GM23338 (cell line): Measurements from ENCODE around the gene DOCK1. TPM values are rescaled to one million over a fixed set of nuclear protein-coding genes. Genes with fewer than 3 reads are reported as not detected.

Source experiments
- ATAC-seq: fragments of 200-7000 bp; cut with Tn5 transposase; 3 replicates; pipeline ENCODE4 v1.9.1; 2020
- DNase-seq: peaks from one replicate; pipeline ENCODE4 v3.0.0-alpha.2; 2015; ENCODE audit warnings: low spot score
- H2AFZ ChIP-seq: fragments of 200-600 bp; sonication (generic); 2 replicates; pipeline ENCODE4 v1.8.0; 2016; ENCODE audit warnings: antibody characterized with exemption, mild to moderate bottlenecking, moderate library complexity
- H3F3A ChIP-seq: fragments of 200-600 bp; sonication (generic); replicated peaks from 2 replicates; pipeline ENCODE4 v1.8.0; 2017; ENCODE audit warnings: antibody characterized with exemption, mixed run types, low read depth
- H3K27ac ChIP-seq: fragments of 200-600 bp; sonication (generic); 2 replicates; pipeline ENCODE4 v1.6.1; 2016; ENCODE audit warnings: low read depth
- H3K27me3 ChIP-seq: fragments of 200-600 bp; sonication (generic); 2 replicates; pipeline ENCODE4 v1.8.0; 2016; ENCODE audit warnings: mild to moderate bottlenecking, mixed run types, moderate library complexity; ENCODE audit not compliant: insufficient read depth
- H3K36me3 ChIP-seq: fragments of 200-600 bp; sonication (generic); 2 replicates; pipeline ENCODE4 v1.8.0; 2016; ENCODE audit warnings: mild to moderate bottlenecking; ENCODE audit not compliant: insufficient read depth
- H3K4me1 ChIP-seq: fragments of 200-600 bp; sonication (generic); 2 replicates; pipeline ENCODE4 v1.8.0; 2016; ENCODE audit warnings: mild to moderate bottlenecking, moderate library complexity; ENCODE audit not compliant: insufficient read depth
- H3K4me2 ChIP-seq: fragments of 200-600 bp; sonication (generic); 2 replicates; pipeline ENCODE4 v1.7.1; 2017; ENCODE audit warnings: mixed run types
- H3K4me3 ChIP-seq: fragments of 200-600 bp; sonication (generic); 2 replicates; pipeline ENCODE4 v1.6.1; 2016; ENCODE audit warnings: mixed run types
- H3K79me2 ChIP-seq: fragments of 200-600 bp; sonication (generic); replicated peaks from 2 replicates; pipeline ENCODE4 v1.8.0; 2017; ENCODE audit warnings: mild to moderate bottlenecking; ENCODE audit not compliant: insufficient read depth
- H3K9me2 ChIP-seq: fragments of 200-600 bp; sonication (generic); 2 replicates; pipeline ENCODE4 v1.8.0; 2017; ENCODE audit not compliant: insufficient read depth
- H4K20me1 ChIP-seq: fragments of 200-600 bp; sonication (generic); replicated peaks from 2 replicates; pipeline ENCODE4 v1.8.0; 2017; ENCODE audit warnings: mild to moderate bottlenecking; ENCODE audit not compliant: insufficient read depth
- H3K27ac Mint-ChIP-seq: 2 replicates; pipeline ENCODE4 v1.8.0; 2020; ENCODE audit warnings: inconsistent platforms, mild to moderate bottlenecking, moderate library complexity, mixed read lengths
- H3K27me3 Mint-ChIP-seq: 3 replicates; pipeline ENCODE4 v1.8.0; 2022; ENCODE audit warnings: low read depth, mild to moderate bottlenecking, moderate library complexity, mixed read lengths, inconsistent platforms; ENCODE audit not compliant: insufficient read depth, poor library complexity
- H3K36me3 Mint-ChIP-seq: 3 replicates; pipeline ENCODE4 v1.8.0; 2021; ENCODE audit warnings: low read depth, mild to moderate bottlenecking, inconsistent platforms, moderate library complexity, mixed read lengths
- H3K4me1 Mint-ChIP-seq: 3 replicates; pipeline ENCODE4 v1.8.0; 2020; ENCODE audit warnings: mild to moderate bottlenecking, inconsistent platforms, mixed read lengths
- H3K4me3 Mint-ChIP-seq: 3 replicates; pipeline ENCODE4 v1.8.0; 2021; ENCODE audit warnings: moderate library complexity, mild to moderate bottlenecking, inconsistent platforms, mixed read lengths
- H3K9me3 Mint-ChIP-seq: 3 replicates; pipeline ENCODE4 v1.8.0; 2020; ENCODE audit warnings: moderate library complexity, mild to moderate bottlenecking, inconsistent platforms, mixed read lengths
- CREB1 ChIP-seq: fragments of 250-450 bp; sonication (Bioruptor Pico); IDR thresholded peaks from 2 replicates; pipeline ENCODE4 v1.5.0; 2020; ENCODE audit warnings: low read depth, mild to moderate bottlenecking, moderate library complexity
- CTCF ChIP-seq, 2 experiments: fragments of 200-600 bp in 1 of 2; sonication (generic) in 1 of 2; conservative IDR thresholded peaks; 2 replicates each; pipeline versions ENCODE4 v1.5.1 to v1.6.1; 2016 to 2017; ENCODE audit warnings: antibody characterized with exemption in 2 of 2, low read depth in 2 of 2, mild to moderate bottlenecking in 2 of 2, moderate library complexity in 1 of 2
- EZH2 ChIP-seq: fragments of 200-600 bp; sonication (generic); IDR thresholded peaks from one replicate; pipeline ENCODE4 v1.8.0; 2017; ENCODE audit warnings: antibody characterized with exemption, mild to moderate bottlenecking, low read depth; ENCODE audit not compliant: unreplicated experiment
- EZH2phosphoT487 ChIP-seq: fragments of 200-600 bp; sonication (generic); IDR thresholded peaks from one replicate; pipeline ENCODE4 v1.8.1; 2018; ENCODE audit warnings: antibody characterized with exemption; ENCODE audit not compliant: unreplicated experiment
- JUNB ChIP-seq: IDR thresholded peaks from one replicate; pipeline ENCODE4 v1.6.1; 2016; ENCODE audit warnings: antibody characterized with exemption; ENCODE audit not compliant: unreplicated experiment
- NANOG ChIP-seq: IDR thresholded peaks from 2 replicates; pipeline ENCODE4 v1.6.1; 2016; ENCODE audit warnings: antibody characterized with exemption, borderline replicate concordance
- POLR2AphosphoS5 ChIP-seq: IDR thresholded peaks from 2 replicates; pipeline ENCODE4 v1.6.1; 2016; ENCODE audit warnings: antibody characterized with exemption, low read depth
- STAT1 ChIP-seq: IDR thresholded peaks from one replicate; pipeline ENCODE4 v1.6.1; 2016; ENCODE audit warnings: antibody characterized with exemption; ENCODE audit not compliant: unreplicated experiment
- ZNF114 ChIP-seq: fragments of 250-450 bp; sonication (Bioruptor Pico); IDR thresholded peaks from 2 replicates; pipeline ENCODE4 v1.5.0; 2020; ENCODE audit warnings: mild to moderate bottlenecking, moderate library complexity
- ZNF331 ChIP-seq: fragments of 250-450 bp; sonication (Bioruptor Pico); IDR thresholded peaks from 2 replicates; pipeline ENCODE4 v1.5.0; 2020; ENCODE audit warnings: low read depth, mild to moderate bottlenecking, moderate library complexity
- ZNF462 ChIP-seq: fragments of 250-450 bp; sonication (Bioruptor Pico); IDR thresholded peaks from 2 replicates; pipeline ENCODE4 v1.5.0; 2020; ENCODE audit warnings: mild to moderate bottlenecking, moderate library complexity
- polyA plus RNA-seq: library from polyadenylated mRNA; unstranded; fragments of >200 nt; fragmentation: Nextera tagmentation; extraction: Ambion mirVana; gene quantifications from 2 replicates; pipeline ENCODE4 v1.2.1, GENCODE V29; 2016
- total RNA-seq: library from RNA; depleted of rRNA; stranded (reverse); fragments of >200 nt; shearing (Covaris generic); gene quantifications from 2 replicates; pipeline ENCODE4 v1.2.3, GENCODE V29; 2014

DOCK1 gene
- total and polyA plus RNA-seq, 2 experiments from 2014 or later: 13.2 to 55.3 TPM

- no peak for TF ChIP-seq ZNF462 (CRISPR knock-in tag)
- TF ChIP-seq NANOG: no peak
- TF ChIP-seq EZH2: no peak
- TF ChIP-seq JUNB: no peak
- TF ChIP-seq STAT1: no peak
- TF ChIP-seq POLR2AphosphoS5: no peak
- TF ChIP-seq CTCF (conservative IDR thresholded peaks at IDR 0.05; ENCODE audit: low read depth in 2 of 2): no peak
- no peak for TF ChIP-seq CREB1 (CRISPR knock-in tag)
- TF ChIP-seq EZH2phosphoT487: no peak
These were observed 398.5 kb downstream of the DOCK1 start (continued) for GRCh38 chr10:127303746-127304145.

- H3K36me3 Mint-ChIP-seq: no peaks in the 10 kb centered on the region
- H4K20me1 ChIP-seq: no peaks in the 10 kb centered on the region
- H3K27me3 ChIP-seq: no peaks in the 10 kb centered on the region
- peaks cover 10% of the 10 kb centered on the region; the same call in 1 of the 2 replicates for H3K4me1 ChIP-seq
- no peak overlapping the region for H3K4me3 Mint-ChIP-seq
- H3K9me2 ChIP-seq: no peaks in the 10 kb centered on the region
- no peaks in the 10 kb centered on the region; the same call in 2 of the 3 replicates for H3K9me3 Mint-ChIP-seq
- H3K27me3 Mint-ChIP-seq: peaks cover 3% of the 10 kb centered on the region
- H3K4me1 Mint-ChIP-seq: peaks cover 29% of the 10 kb centered on the region
- DNase-seq (no peak), ATAC-seq (no peak)
- H3K79me2 ChIP-seq: no peaks in the 10 kb centered on the region
- H2AFZ ChIP-seq: no peak overlapping the region
- H3K4me2 ChIP-seq: no peak overlapping the region
- no peaks in the 10 kb centered on the region for H3K36me3 ChIP-seq
- no peak overlapping the region for H3K4me3 ChIP-seq
- no peaks in the 10 kb centered on the region for H3F3A ChIP-seq
- no peak overlapping the region for H3K27ac ChIP-seq
- peak overlapping the region; percentile 50; the same call in 1 of the 2 replicates for H3K27ac Mint-ChIP-seq
- TF ChIP-seq JUNB: no peak
- TF ChIP-seq NANOG: no peak
- TF ChIP-seq EZH2phosphoT487: no peak
- TF ChIP-seq STAT1: no peak
- no peak for TF ChIP-seq ZNF114 (CRISPR knock-in tag)
- TF ChIP-seq ZNF331: no peak
- no peak for TF ChIP-seq POLR2AphosphoS5
These were observed 401.3 kb downstream of the DOCK1 start for GRCh38 chr10:127306479-127306878.
